ENCODE data around the gene MOV10. TPM values are rescaled to one million over a fixed set of nuclear protein-coding genes. Genes with fewer than 3 reads are reported as not detected.

The MOV10 gene
- total and polyA plus RNA-seq, 10 of the 15 experiments (the other 5 are each of a cell fraction or from before 2014, with no cell fraction given), result 21.0 to 80.3 (median 49.8) TPM

DNA sequence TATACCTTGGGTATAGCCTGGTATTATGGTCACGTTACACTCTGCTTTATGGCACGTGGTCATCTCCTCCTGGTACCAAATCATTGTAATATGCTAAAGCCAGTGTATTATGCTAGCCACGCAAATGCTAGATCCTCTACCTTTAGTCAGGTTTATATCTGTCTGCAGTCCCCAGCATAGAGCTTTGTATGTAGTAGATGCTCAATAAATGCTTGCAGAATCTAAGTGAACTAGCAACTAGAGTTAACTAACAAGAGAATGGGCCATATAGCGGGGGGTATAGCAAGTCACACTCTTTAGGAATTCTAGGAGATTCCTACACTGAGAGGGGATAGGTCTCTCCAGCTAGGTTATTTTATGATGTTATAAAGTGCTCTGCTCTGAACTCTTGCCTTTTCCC, 3.0 kb downstream of the MOV10 start:
- BruUV-seq (replicated peaks), result no TSS peak
- ChIA-PET POLR2A (interaction anchor here (1.0 kb wide), 1 partner anchor 37 kb away, joined by 3 read pairs; the partner anchor contains the start of gene PPM1J), SMC1A (ENCODE audit: uncharacterized antibody, unreplicated experiment) (no interaction called here), RAD21 (ENCODE audit: unreplicated experiment) (no interaction called here), CTCF (no interaction called here)
- Histone ChIP-seq H2AFZ (ENCODE audit: control insufficient read depth, low read depth, low read length) (no peak overlapping the region), H3K9me3 (replicated peaks; ENCODE audit: control insufficient read depth, insufficient read depth, low read length) (no peaks in the 10 kb centered on the region), H3K9ac (ENCODE audit: control insufficient read depth, insufficient read depth, low read length) (no peak overlapping the region), H3K4me2 (ENCODE audit: control insufficient read depth, insufficient read depth) (no peak overlapping the region), H3K4me3 (no peak overlapping the region), H3K36me3 (ENCODE audit: control insufficient read depth in 2 of 2, insufficient read depth in 2 of 2, low read length in 1 of 2) (no peaks in the 10 kb centered on the region), H3K27me3 (replicated peaks in 1 of 2; ENCODE audit: control insufficient read depth in 2 of 2, insufficient read depth in 2 of 2, low read length in 1 of 2) (no peaks in the 10 kb centered on the region), H3K79me2 (ENCODE audit: control insufficient read depth, insufficient read depth, low read length) (peaks cover 17% of the 10 kb centered on the region), H3K4me1 (ENCODE audit: control insufficient read depth, insufficient read depth, low read length) (peaks cover 9% of the 10 kb centered on the region), H3K27ac (ENCODE audit: control insufficient read depth, insufficient read depth) (no peak overlapping the region), H4K20me1 (ENCODE audit: control insufficient read depth, insufficient read depth) (no peaks in the 10 kb centered on the region)
- no peak for TF ChIP-seq ZZZ3 (IDR thresholded peaks at IDR 0.05; ENCODE audit: control insufficient read depth, insufficient read length, low read depth)
- TF ChIP-seq, protein P1, sequence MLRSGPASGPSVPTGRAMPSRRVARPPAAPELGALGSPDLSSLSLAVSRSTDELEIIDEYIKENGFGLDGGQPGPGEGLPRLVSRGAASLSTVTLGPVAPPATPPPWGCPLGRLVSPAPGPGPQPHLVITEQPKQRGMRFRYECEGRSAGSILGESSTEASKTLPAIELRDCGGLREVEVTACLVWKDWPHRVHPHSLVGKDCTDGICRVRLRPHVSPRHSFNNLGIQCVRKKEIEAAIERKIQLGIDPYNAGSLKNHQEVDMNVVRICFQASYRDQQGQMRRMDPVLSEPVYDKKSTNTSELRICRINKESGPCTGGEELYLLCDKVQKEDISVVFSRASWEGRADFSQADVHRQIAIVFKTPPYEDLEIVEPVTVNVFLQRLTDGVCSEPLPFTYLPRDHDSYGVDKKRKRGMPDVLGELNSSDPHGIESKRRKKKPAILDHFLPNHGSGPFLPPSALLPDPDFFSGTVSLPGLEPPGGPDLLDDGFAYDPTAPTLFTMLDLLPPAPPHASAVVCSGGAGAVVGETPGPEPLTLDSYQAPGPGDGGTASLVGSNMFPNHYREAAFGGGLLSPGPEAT (IDR thresholded peaks at IDR 0.05; ENCODE audit: low read depth), result no peak
- TF ChIP-seq, protein P2, sequence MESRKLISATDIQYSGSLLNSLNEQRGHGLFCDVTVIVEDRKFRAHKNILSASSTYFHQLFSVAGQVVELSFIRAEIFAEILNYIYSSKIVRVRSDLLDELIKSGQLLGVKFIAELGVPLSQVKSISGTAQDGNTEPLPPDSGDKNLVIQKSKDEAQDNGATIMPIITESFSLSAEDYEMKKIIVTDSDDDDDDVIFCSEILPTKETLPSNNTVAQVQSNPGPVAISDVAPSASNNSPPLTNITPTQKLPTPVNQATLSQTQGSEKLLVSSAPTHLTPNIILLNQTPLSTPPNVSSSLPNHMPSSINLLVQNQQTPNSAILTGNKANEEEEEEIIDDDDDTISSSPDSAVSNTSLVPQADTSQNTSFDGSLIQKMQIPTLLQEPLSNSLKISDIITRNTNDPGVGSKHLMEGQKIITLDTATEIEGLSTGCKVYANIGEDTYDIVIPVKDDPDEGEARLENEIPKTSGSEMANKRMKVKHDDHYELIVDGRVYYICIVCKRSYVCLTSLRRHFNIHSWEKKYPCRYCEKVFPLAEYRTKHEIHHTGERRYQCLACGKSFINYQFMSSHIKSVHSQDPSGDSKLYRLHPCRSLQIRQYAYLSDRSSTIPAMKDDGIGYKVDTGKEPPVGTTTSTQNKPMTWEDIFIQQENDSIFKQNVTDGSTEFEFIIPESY (IDR thresholded peaks at IDR 0.05), result no peak
- TF ChIP-seq, protein P3, sequence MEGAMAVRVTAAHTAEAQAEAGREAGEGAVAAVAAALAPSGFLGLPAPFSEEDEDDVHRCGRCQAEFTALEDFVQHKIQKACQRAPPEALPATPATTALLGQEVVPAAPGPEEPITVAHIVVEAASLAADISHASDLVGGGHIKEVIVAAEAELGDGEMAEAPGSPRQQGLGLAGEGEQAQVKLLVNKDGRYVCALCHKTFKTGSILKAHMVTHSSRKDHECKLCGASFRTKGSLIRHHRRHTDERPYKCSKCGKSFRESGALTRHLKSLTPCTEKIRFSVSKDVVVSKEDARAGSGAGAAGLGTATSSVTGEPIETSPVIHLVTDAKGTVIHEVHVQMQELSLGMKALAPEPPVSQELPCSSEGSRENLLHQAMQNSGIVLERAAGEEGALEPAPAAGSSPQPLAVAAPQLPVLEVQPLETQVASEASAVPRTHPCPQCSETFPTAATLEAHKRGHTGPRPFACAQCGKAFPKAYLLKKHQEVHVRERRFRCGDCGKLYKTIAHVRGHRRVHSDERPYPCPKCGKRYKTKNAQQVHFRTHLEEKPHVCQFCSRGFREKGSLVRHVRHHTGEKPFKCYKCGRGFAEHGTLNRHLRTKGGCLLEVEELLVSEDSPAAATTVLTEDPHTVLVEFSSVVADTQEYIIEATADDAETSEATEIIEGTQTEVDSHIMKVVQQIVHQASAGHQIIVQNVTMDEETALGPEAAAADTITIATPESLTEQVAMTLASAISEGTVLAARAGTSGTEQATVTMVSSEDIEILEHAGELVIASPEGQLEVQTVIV (IDR thresholded peaks at IDR 0.05; ENCODE audit: borderline replicate concordance, partially characterized antibody), result no peak
- WGBS (ENCODE audit: insufficient coverage, insufficient replicate concordance, low lambda C conversion rate, missing lambda C conversion rate), result 97% methylated on average over 4 of the region's 4 CpGs
- intact Hi-C loops (cut with micrococcal nuclease; ENCODE audit: unreplicated experiment) (no loop called here), in situ Hi-C loops (cut with MboI) (no loop called here)
- ATAC-seq, result no peak
- DNase-seq (ENCODE audit: low read depth, low spot score), result no peak
- FAIRE-seq, result no peak

All from GM12878 (cell line).